HG02938 (cell line): ENCODE measurements around the gene SYNPO2.
"Not testable (repeated sequence)": the region's sequence is repeated elsewhere in the genome, so short reads cannot be mapped to it uniquely, and the experiment has no call there.

Experiments used
- ATAC-seq: cut with Tn5 transposase; IDR thresholded peaks from one replicate; pipeline ENCODE4 v1.9.1; 2021; ENCODE audit warnings: mild to moderate bottlenecking, moderate library complexity; ENCODE audit not compliant: unreplicated experiment

The SYNPO2 gene

DNA sequence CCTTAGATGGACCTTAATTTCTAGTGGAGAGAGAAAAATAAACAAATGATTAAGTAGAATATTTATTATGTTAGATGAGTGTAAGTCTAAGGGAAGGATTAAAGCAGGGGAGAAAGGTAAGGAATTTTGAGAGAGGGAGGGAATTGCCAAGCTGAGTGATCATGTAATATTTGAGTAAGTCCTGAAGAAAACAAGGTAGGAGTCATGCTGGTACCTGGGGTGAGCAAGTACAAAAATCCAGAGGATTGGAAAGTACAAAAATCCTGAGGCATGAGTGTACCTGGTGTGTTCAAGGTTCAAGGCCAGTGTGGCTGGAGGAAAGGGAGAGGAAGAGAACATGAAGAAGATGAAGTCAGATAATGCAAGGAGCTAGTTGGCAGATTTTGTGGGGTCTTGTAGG lies 159.8 kb downstream of the SYNPO2 start:
- ATAC-seq: no peak

DNA sequence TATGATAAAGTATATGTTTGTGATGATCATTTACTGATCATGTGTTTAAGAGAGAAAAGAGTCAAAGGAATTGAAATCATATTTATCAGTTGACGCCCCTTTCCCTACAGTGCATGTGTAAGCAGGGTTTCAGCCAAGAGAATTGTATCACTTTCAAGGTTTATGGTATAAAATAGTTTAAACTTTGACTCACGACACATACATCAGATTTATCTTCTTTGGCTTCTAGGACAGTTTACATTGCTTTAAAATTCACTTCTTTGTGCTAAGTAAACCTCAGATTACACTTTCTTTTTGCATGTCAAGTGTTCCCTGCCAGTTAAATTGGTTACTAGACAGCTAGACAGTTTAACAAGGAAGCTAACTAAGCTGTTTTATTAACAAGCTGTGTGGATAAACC lies 160.7 kb downstream of the SYNPO2 start:
- ATAC-seq: no peak

DNA sequence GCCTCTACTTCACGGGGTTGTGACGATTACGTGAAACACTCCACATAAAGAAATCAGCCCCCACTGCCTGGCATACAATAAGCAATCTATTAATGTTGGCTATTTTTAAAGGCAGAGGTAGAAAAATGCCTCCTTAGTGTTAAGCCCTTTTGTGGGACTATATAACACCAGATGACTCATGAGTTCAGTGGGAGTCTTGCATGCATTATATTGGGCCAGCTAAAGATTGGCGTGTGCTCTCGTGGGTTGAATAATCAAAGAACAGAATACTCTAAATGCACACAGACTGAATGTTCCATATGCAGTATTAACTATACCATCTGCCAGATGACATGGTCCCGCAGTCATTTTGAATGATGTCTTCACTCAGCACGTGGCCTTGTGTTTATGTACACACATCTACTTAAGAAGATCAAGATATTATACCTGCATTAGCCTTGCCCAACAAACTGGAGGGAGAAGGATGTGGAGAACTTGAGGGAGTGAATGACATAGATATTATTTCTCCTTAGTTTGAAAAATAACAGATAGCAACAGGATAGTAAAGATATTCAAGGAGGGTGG lies 162.0 kb downstream of the SYNPO2 start:
- no peak for ATAC-seq

DNA sequence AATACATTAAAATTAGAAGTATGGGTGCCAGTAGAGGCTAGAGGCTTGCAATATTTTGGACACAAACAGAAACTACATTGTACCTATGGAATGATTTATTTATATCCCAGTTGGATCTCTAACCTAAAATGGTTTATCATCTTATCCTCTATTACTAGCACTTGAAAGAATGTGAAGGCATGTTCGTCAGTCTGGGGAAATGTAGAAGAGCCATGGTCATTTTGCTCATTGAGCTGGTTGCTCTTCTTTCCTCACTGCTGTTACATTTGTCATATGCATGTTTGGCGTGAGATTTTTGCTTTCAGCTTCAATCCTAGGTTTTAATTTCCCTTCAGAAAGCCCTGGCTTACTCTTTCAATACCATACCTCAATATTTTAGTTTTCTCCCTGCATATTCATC lies 164.6 kb downstream of the SYNPO2 start:
- no peak for ATAC-seq

DNA sequence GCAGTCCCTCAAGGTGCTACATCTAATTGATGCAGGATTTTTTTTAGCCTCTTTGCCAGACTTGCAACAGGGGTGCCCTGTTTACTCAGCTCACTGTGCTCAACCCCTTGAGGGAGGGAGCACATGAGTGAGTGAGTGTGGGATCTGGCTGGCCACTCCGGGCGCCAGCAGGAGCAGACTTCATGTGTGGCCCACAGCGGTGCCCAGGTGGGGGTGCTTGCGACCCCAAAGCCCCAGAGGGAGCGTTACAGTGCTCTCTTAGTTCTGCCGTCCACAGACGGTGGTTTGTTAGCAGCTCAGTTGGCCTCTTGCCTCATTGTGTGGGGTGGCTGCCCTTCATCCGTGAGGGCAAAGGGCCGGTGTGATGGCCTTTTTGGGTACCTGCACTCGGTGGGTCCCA lies 165.3 kb downstream of the SYNPO2 start:
- ATAC-seq: no peak

DNA sequence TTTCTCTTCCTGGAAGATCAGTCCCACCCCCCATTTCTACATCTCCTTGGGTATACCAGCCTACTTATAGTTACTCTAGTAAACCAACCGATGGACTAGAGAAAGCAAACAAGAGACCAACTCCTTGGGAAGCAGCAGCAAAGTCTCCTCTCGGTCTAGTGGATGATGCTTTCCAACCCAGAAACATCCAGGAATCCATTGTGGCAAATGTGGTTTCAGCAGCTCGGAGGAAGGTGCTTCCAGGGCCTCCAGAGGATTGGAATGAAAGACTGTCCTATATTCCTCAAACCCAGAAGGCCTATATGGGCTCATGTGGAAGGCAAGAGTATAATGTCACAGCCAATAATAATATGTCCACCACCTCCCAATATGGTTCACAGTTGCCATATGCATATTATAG lies 168.8 kb downstream of the SYNPO2 start:
- no peak for ATAC-seq

DNA sequence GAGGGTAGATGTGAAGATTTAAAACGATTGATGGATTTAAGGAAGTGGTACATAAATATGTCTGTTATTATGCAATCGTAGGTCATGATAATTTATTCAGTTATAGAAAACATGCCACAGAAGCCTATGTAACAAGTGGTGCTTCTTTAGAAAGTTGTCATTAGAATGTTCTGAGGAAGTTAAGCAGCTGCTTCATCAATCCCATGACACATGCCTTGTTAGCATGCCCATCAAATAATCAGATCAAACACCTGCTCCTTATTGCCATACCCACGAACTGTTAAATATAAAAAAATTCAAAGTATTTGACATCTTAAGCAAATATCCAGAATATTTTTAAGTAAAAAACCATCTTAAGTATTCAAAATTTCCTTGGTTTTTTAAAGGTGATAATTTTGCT lies 170.6 kb downstream of the SYNPO2 start:
- ATAC-seq: no peak

DNA sequence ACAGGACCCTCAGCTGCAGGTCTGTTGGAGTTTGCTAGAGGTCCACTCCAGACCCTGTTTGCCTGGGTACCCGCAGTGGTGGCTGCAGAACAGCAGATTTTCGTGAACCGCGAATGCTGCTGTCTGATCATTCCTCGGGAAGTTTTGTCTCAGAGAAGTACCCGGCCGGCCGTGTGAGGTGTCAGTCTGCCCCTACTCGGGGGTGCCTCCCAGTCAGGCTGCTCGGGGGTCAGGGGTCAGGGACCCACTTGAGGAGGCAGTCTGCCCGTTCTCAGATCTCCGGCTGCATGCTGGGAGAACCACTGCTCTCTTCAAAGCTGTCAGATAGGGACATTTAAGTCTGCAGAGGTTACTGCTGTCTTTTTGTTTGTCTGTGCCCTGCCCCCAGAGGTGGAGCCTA lies 178.5 kb downstream of the SYNPO2 start:
- ATAC-seq: not testable (repeated sequence)

DNA sequence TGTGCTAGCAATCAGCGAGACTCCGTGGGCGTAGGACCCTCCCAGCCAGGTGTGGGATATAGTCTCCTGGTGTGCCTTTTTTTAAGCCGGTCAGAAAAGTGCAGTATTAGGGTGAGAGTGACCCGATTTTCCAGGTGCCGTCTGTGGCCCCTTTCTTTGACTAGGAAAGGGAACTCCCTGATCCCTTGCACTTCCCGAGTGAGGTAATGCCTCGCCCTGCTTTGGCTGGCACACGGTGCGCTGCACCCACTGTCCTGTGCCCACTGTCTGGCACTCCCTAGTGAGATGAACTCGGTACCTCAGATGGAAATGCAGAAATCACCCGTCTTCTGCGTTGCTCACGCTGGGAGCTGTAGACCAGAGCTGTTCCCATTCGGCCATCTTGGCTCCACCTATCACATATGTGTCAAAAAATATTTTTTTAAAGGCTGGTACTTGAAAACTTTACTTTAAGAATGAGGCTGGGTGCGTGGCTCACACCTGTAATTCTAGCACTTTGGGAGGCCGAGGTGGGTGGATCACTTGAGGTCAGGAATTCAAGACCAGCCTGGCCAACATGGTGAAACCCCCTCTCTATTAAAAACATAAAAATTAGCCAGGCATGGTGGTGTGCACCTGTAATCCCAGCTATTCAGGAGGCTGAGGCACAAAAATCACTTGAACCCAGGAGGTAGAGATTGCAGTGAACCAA lies 179.2 kb downstream of the SYNPO2 start:
- ATAC-seq: not testable (repeated sequence)

DNA sequence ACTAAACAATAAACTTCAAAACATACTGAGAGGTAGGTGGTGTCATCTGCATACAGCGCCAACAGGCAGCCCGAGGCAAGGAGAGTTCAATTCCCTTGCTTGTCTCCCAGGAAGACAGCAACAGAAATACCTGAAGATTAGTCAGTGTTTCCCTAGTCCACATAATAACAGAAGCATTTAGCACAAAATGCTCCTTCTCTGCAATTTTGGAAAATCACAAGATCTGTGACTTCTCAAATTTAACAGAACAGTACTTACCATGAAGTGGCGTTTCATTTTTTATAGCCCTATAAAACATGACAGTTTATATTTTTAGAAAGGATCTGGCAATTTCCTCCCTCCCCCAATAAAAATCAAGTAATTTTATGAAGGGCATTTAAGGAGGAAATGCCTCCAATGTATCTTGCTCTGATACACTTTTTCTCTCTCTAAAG lies 179.9 kb downstream of the SYNPO2 start:
- no peak for ATAC-seq

DNA sequence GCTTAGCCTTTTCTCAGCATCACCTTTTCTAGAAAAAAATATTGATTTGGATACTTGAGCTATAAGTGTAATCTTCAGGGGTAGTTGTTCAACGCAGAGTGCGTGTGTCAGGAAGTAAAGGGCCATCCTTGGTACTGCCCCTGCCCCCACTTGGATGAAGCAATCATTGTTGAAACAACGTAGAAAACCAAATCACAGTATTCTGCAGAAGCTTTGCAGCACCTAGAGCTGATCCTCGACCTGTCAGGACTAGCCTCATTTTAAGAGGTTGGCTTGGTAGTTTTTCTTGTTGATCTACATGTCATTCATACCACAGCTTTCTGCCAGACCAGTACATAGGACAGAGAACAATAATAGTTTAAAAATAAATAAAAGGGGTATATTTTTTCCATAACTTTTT lies 181.6 kb downstream of the SYNPO2 start:
- ATAC-seq: no peak

DNA sequence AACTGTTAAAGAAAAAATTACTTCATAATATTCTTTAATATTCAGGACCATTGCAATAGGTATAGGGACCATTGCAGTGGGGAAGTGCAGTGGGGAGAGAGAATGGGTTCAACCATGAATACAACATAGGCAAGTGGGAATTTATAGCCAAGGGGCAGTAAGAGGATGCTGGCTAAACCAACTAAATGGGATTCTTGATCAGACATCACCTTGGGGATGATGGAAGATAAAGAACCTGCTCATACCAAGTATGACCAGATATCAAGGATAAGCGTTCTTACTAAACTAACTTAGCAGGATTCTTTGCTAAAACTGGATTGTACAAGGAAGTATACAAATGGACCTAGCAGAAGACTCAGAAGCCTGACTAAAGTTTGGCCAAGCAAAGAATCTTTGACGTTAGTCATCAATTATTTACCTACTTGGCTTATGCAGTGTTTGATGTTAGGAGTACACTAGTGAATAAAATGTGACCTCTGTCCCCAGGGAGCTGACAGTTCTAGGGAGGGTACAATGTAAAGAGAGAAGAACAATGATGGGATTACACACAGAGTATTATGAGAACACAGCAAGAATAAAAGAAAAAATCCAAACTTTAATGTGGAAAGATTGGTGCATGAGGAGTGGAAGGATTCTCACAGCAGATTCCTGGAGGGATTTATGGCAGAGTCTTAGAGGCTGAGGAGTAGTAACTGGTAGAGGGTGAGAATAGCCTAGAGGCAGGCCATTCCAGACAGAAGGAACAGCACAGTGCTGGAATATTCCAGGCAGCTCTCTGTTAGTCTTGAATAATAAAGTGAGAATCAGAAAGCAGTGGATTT lies 192.3 kb downstream of the SYNPO2 start:
- ATAC-seq: no peak

DNA sequence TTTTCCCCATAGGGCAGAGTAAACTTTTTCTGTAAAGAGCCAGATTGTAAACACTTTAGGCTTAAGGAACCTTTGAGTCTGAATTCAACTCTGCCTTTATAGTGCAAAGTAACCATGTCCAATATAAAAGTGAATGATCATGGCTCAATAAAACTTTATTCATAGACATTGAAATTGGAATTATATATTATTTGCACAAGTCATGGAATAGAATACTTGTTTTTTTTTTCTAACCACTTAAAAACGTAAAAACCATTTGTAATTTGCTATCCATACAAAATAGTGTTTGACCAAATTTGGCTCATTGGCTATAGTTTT lies 192.8 kb downstream of the SYNPO2 start:
- no peak for ATAC-seq

DNA sequence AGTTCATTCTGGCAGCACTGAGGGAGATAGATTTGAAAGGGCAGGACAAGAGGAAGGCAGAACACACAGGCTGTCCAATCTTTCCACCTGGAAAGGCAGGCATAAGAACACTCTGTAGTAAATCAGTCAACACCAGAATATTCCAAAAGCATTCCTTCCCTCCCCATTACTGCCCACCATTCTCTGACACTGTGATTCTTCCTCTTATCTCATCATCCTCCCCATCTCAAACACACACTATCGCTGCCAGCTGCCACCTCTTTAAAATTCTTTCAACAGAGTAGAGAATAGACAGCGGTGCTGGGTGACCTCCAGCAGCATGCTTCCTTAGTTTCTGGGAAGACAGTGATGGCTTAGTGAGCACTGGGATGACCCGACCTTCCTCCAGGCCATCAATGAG lies 193.3 kb downstream of the SYNPO2 start:
- ATAC-seq: no peak

DNA sequence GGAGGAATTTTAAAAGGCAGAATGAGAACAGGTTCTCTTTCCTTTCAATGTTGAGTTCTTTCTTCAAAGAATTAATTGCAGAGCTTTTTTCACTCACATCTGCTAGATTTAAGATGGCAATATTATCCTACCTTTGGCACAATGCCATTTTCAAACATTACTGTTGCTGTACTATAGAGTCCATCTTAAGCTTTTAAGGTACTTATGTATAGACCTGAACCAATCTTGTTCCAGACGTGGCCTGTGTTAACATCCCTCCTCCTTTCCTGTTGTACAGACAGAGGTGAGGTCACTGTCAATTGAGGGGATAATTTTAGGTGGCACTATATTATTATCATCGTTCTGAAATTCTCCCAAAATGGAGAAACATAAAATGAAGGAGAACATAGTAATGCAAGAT lies 194.0 kb downstream of the SYNPO2 start:
- ATAC-seq: no peak

DNA sequence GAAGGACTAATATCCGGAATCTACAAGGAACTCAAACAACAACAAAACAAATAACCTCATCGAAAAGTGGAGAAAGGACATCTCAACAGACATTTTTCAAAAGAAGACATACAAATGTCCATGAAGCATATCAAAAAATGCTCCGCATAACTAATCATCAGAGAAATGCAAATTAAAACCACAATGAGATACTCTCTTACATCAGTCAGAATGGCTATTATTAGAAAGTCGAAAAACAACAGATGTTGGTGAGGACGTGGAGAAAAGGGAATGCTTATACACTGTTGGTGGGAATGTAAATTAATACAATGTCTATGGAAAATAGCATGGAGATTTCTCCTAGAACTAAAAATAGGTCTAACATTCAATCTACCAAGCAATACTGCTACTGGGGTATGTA lies 195.9 kb downstream of the SYNPO2 start:
- no peak for ATAC-seq

DNA sequence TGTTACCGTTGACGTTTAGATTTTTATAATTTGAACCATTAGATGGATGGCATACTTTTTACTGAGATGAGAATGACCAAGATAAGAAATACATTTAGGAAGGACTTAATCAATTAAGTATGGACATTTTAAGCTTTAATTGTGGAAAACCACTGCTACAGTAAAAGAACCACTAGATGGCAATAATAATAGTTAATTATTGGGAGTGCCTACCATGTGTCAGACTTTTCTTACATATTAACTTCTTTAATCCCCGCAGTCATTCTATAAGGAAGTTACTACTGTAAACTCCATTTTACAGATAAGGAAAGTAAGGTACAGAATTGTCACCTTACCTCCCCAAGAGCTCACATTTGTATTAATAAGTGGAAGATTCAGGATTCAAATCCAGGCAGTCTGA lies 198.5 kb downstream of the SYNPO2 start:
- no peak for ATAC-seq

DNA sequence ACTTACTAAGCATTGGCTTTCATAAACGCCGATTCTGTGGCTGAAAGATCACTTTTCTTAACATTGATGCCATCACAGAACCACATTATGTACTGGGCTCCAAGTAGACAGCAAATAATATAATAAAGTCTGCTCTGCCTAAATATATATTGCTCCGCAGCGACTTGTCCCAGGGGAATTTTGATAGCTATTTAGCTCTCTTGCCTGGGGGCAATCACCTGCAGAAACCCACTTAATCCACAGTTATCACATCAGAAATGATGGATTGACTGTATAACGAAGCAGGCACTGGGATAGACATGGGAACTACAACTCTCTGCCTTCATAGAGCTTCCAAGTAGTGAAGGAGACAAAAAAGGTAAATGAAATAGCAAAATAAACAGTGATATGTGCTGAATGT lies 199.0 kb downstream of the SYNPO2 start:
- no peak for ATAC-seq

DNA sequence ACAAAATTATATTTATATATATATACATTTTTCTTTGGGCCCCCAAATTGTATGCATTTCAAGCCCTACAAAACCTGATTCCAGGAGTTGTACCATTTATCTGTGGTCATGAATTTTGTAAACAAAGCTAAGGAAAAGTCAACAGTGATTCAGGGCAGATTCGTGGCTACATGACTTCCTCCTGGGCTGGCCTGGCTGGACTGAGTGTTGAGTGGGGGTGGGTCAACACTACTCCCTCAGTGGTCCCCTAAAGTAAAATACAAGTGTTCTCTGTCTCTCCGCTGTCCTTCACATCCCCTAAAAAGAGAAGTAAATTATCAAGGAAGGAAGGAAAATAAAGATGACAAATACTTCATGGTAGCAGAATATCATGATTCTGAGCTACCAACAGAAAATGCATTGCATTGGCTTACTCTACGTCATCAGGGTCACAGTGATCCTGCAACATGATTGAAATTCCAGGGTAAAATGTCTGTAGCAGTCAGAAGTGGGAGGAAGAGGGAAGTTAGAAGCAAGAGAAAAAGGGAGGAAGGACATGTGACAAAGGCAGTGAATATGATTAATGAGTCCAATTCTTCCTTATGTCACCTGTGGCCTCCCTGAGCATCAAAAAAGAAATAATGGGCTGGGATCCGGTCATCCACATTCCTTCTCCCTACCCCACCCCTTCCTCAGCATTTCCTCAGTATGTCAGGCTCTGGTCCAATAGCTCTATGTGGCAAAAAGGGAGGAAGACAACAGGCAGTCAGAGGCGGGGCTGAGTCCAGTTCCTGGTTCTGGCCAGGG lies 204.6 kb downstream of the SYNPO2 start:
- ATAC-seq: no peak

DNA sequence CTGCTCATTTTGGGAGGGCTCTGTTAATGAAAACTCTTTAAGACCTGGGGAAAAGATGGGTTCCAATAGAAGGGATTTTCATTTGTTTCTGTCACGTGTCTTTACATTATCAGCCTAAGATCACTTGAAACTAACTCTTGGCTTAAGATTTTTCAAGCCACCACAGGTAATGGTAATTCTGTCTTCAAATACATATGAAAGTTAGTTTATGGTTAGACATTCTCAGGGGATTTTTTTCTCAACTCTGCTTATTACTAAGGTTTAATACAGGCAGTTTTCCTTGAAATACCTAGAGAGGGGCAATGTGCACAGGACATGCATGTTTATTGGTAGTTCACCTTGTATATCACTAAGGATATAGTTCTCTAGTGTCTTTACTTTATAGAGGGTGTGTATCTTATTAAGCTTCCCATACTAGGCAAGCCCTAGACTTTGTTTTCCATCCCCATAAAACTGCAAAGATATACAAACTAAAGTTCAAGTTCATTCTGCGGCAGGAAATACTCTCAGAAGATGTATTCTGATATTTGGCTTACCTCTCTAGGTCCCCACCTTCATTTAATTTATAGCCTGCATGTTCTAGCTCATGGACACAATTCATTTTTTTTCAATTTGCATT lies 208.7 kb downstream of the SYNPO2 start:
- ATAC-seq: no peak

DNA sequence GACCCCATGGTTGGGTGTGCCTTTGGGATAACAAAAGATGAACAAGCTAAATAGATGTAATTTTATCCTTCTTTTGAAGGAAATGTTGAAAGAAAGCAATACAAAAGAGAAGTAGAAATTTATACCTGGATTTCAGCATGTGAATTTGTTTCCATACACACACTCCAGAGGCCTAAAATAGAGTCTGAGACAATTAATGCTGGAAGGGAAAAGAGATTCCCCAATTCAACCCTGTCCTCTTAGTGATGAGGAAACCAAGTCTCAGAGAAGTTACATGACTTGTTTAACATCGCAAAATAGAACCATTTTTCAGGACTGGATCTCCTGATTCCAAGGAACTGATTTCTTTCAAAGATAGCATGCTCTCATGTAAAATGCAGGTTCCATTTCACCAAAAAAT lies 209.7 kb downstream of the SYNPO2 start:
- no peak for ATAC-seq
